ENCODE data around the gene TMX4.

- TF ChIP-seq CTCF (IDR thresholded peaks at IDR 0.05) (no peak), POLR2A (IDR thresholded peaks at IDR 0.05) (no peak)
Observed at GRCh38 chr20:7938058-7938457, 81.5 kb downstream of the TMX4 start.

Measured in upper lobe of left lung (tissue), 4 donors.